Cerebellar nuclear complex (tissue), 1 donor: ENCODE measurements around the gene FERMT1.
"Not testable (repeated sequence)": the region's sequence is repeated elsewhere in the genome, so short reads cannot be mapped to it uniquely, and the experiment has no call there.

Experiments
- DNase-seq, 2 experiments: peaks; one replicate each; lab custom pipeline; 2025; lab: John Stamatoyannopoulos, UW

FERMT1 gene

GRCh38 chr20:6116758-6117157 lies 6.1 kb downstream of the FERMT1 start:
- no peak for DNase-seq

GRCh38 chr20:6115221-6115895 lies 7.5 kb downstream of the FERMT1 start:
- no peak for DNase-seq

- no peak for DNase-seq
These were observed 8.1 kb downstream of the FERMT1 start for GRCh38 chr20:6114696-6115095.

GRCh38 chr20:6113951-6114350 lies 8.9 kb downstream of the FERMT1 start:
- no peak for DNase-seq

GRCh38 chr20:6112965-6113364 lies 9.9 kb downstream of the FERMT1 start:
- not testable (repeated sequence) for DNase-seq

- DNase-seq = no peak
These were observed 14.5 kb downstream of the FERMT1 start for GRCh38 chr20:6108330-6108729.

- DNase-seq = no peak
These were observed 18.2 kb downstream of the FERMT1 start for GRCh38 chr20:6104493-6105188.

- no peak for DNase-seq
These were observed 19.5 kb downstream of the FERMT1 start for GRCh38 chr20:6103301-6103700.

GRCh38 chr20:6101346-6101745 lies 21.5 kb downstream of the FERMT1 start:
- DNase-seq = no peak

- no peak for DNase-seq
These were observed 22.6 kb downstream of the FERMT1 start for GRCh38 chr20:6100246-6100645.

GRCh38 chr20:6099819-6100218 lies 23.0 kb downstream of the FERMT1 start:
- no peak for DNase-seq

GRCh38 chr20:6095409-6095808 lies 27.4 kb downstream of the FERMT1 start:
- DNase-seq = no peak

- DNase-seq = no peak
These were observed 28.3 kb downstream of the FERMT1 start for GRCh38 chr20:6094565-6094964.

- no peak for DNase-seq
These were observed 28.8 kb downstream of the FERMT1 start for GRCh38 chr20:6094063-6094462.

- DNase-seq = no peak
These were observed 31.2 kb downstream of the FERMT1 start for GRCh38 chr20:6091661-6092060.

GRCh38 chr20:6086868-6087267 lies 36.0 kb downstream of the FERMT1 start:
- DNase-seq = no peak

- no peak for DNase-seq
These were observed 38.9 kb downstream of the FERMT1 start for GRCh38 chr20:6083926-6084325.

GRCh38 chr20:6081236-6081635 lies 41.6 kb downstream of the FERMT1 start:
- no peak for DNase-seq

GRCh38 chr20:6079016-6079415 lies 43.8 kb downstream of the FERMT1 start:
- DNase-seq = peak; percentile 23 to 49

GRCh38 chr20:6075428-6076219 lies 47.2 kb downstream of the FERMT1 start:
- peak; percentile 64 to 88 for DNase-seq

- DNase-seq = no peak
These were observed 48.0 kb downstream of the FERMT1 start for GRCh38 chr20:6074784-6075183.

- DNase-seq = no peak
These were observed 48.7 kb downstream of the FERMT1 start for GRCh38 chr20:6074145-6074561.
